ENCODE results near the gene TGFBR1. TPM values are rescaled to one million over a fixed set of nuclear protein-coding genes. Genes with fewer than 3 reads are reported as not detected.

TGFBR1 gene
- total and polyA plus RNA-seq, 2 donors (not counting 1 experiment from before 2014, with no cell fraction given): 78.5 to 79.1 TPM

DNA sequence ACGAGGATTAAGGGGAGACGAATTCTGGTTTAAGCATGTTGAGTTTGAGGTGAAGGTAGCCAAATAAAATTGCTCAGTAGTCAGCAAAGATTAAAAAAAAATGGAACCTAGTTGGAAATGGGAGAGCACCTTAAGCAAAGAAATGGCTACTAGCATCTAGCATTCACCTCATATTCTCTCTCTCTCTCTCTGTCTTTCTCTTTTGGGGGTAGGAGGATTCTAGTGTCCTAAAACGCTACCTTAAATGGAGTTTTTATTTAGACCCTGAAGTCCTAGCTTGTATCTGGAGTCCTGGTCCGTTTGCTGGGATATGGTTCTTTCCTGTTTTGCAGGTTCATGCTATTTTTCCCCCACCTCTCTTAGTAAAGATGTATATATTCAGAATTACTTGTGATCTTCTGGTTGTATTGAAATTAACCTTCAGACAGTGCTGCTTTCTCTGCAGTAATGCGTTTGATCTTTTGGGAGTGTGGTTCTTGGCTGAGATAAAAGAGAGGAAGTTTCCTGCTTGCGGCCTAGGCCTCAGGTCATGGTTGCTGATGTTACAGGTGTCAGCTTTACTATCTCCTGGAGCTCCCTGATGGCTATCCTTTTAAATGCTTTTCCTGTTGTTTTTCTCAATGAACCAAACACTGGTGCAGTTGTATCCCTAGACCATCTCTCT, 8.0 kb downstream of the TGFBR1 start:
- H3K4me2 ChIP-seq (ENCODE audit: extremely low read depth, insufficient read depth, low read length): no peak overlapping the region
- H3K9me3 ChIP-seq (ENCODE audit: control insufficient read depth, insufficient read depth, low read depth, low read length): no peaks in the 10 kb centered on the region
- H3K4me1 ChIP-seq (ENCODE audit: control insufficient read depth, extremely low read depth, insufficient read depth, low read length): no peaks in the 10 kb centered on the region
- no peak overlapping the region for H3K4me3 ChIP-seq (replicated peaks in 1 of 4; ENCODE audit: control extremely low read depth in 1 of 4, insufficient read depth in 1 of 4, low read depth in 3 of 4, low read length in 4 of 4)
- H3K36me3 ChIP-seq (ENCODE audit: control insufficient read depth, insufficient read depth, low read length): no peaks in the 10 kb centered on the region
- H3K79me2 ChIP-seq (ENCODE audit: control insufficient read depth, insufficient read depth, low read length): peaks cover 20% of the 10 kb centered on the region
- H3K27me3 ChIP-seq (ENCODE audit: control insufficient read depth, insufficient read depth, low read length): no peaks in the 10 kb centered on the region
- no peak overlapping the region for H3K27ac ChIP-seq (ENCODE audit: insufficient read depth, low read length)
- DNase-seq (ENCODE audit: low read depth in 2 of 2): no peak
- no peaks in the 10 kb centered on the region for H4K20me1 ChIP-seq (ENCODE audit: control insufficient read depth, extremely low read depth, insufficient read depth, low read length)
- TF ChIP-seq EZH2 (IDR thresholded peaks at IDR 0.05; ENCODE audit: low read length, missing control alignments): no peak
- no peak overlapping the region for H2AFZ ChIP-seq (ENCODE audit: low read length)
- H3K9ac ChIP-seq (ENCODE audit: insufficient read depth, low read length): no peak overlapping the region

DNA sequence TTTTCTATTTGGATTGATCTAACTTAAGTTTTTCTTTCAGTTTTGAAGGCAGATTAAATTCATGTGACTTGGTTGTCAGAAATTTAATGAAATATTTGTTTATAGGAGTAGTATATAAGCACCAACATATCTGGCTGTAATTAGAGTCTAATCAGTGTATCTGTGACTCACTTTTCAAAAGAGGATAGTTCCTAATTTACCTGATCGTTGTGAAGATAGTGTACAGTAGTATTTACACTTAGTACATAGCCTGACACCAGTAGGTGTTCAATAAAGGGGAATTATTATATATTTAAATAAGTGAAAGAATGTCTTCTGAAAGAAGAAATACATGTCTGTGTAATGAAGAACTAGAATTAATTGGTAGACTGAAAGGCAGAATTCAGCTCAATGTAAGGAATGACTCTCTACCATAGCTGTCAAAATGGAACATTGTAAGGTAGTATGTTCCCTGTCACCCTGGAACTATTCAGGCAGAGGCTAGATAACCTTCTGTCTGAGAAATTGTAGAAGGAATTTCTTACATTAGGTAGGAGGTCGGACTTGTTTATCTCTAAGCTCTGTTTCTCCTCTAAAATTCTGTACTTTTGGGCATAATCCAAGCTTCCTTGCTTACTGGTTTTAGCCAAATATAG, 8.6 kb downstream of the TGFBR1 start:
- DNase-seq (ENCODE audit: low read depth in 2 of 2): no peak
- Histone ChIP-seq H3K79me2 (ENCODE audit: control insufficient read depth, insufficient read depth, low read length) (peaks cover 15% of the 10 kb centered on the region), H3K4me3 (replicated peaks in 1 of 4; ENCODE audit: control extremely low read depth in 1 of 4, insufficient read depth in 1 of 4, low read depth in 3 of 4, low read length in 4 of 4) (no peak overlapping the region), H3K36me3 (ENCODE audit: control insufficient read depth, insufficient read depth, low read length) (no peaks in the 10 kb centered on the region), H3K4me2 (ENCODE audit: extremely low read depth, insufficient read depth, low read length) (no peak overlapping the region), H3K9me3 (ENCODE audit: control insufficient read depth, insufficient read depth, low read depth, low read length) (no peaks in the 10 kb centered on the region), H4K20me1 (ENCODE audit: control insufficient read depth, extremely low read depth, insufficient read depth, low read length) (no peaks in the 10 kb centered on the region), H3K4me1 (ENCODE audit: control insufficient read depth, extremely low read depth, insufficient read depth, low read length) (no peaks in the 10 kb centered on the region), H3K9ac (ENCODE audit: insufficient read depth, low read length) (no peak overlapping the region), H3K27me3 (ENCODE audit: control insufficient read depth, insufficient read depth, low read length) (no peaks in the 10 kb centered on the region), H3K27ac (ENCODE audit: insufficient read depth, low read length) (no peak overlapping the region), H2AFZ (ENCODE audit: low read length) (no peak overlapping the region)
- no peak for TF ChIP-seq EZH2 (IDR thresholded peaks at IDR 0.05; ENCODE audit: low read length, missing control alignments)
- TF ChIP-seq, protein P1, sequence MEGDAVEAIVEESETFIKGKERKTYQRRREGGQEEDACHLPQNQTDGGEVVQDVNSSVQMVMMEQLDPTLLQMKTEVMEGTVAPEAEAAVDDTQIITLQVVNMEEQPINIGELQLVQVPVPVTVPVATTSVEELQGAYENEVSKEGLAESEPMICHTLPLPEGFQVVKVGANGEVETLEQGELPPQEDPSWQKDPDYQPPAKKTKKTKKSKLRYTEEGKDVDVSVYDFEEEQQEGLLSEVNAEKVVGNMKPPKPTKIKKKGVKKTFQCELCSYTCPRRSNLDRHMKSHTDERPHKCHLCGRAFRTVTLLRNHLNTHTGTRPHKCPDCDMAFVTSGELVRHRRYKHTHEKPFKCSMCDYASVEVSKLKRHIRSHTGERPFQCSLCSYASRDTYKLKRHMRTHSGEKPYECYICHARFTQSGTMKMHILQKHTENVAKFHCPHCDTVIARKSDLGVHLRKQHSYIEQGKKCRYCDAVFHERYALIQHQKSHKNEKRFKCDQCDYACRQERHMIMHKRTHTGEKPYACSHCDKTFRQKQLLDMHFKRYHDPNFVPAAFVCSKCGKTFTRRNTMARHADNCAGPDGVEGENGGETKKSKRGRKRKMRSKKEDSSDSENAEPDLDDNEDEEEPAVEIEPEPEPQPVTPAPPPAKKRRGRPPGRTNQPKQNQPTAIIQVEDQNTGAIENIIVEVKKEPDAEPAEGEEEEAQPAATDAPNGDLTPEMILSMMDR (conservative IDR thresholded peaks at IDR 0.05 in 1 of 2, IDR thresholded peaks at IDR 0.05 in 1 of 2; ENCODE audit: low read depth in 1 of 2, low read length in 2 of 2): no peak

DNA sequence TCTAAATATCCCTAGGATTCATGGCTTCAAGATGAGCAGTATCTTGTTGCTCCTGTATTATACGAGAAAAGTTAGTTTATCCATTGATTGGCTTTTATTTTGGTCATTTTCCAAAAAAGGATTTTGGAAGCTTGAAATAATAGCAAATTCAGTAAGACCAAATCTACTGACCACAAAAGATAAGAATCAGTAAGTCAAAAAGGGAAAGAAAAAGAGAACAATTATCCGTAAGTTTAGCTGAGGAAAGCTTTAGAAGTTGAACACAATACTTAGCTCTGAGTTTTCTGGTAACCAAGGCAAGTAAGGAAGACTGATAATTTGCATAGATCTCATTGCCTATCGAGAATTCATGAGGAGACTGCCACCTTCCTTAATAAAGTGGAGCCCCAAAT, 9.1 kb downstream of the TGFBR1 start:
- Histone ChIP-seq H3K36me3 (ENCODE audit: control insufficient read depth, insufficient read depth, low read length) (no peaks in the 10 kb centered on the region), H3K9me3 (ENCODE audit: control insufficient read depth, insufficient read depth, low read depth, low read length) (no peaks in the 10 kb centered on the region), H2AFZ (ENCODE audit: low read length) (no peak overlapping the region), H4K20me1 (ENCODE audit: control insufficient read depth, extremely low read depth, insufficient read depth, low read length) (no peaks in the 10 kb centered on the region), H3K27ac (ENCODE audit: insufficient read depth, low read length) (no peak overlapping the region), H3K4me3 (replicated peaks in 1 of 4; ENCODE audit: control extremely low read depth in 1 of 4, insufficient read depth in 1 of 4, low read depth in 3 of 4, low read length in 4 of 4) (no peak overlapping the region), H3K9ac (ENCODE audit: insufficient read depth, low read length) (no peak overlapping the region), H3K4me1 (ENCODE audit: control insufficient read depth, extremely low read depth, insufficient read depth, low read length) (no peaks in the 10 kb centered on the region), H3K79me2 (ENCODE audit: control insufficient read depth, insufficient read depth, low read length) (peaks cover 16% of the 10 kb centered on the region), H3K4me2 (ENCODE audit: extremely low read depth, insufficient read depth, low read length) (no peak overlapping the region), H3K27me3 (ENCODE audit: control insufficient read depth, insufficient read depth, low read length) (no peaks in the 10 kb centered on the region)
- peak in 1 of 2 donors; percentile 53 for DNase-seq (ENCODE audit: low read depth in 2 of 2)
- no peak for TF ChIP-seq EZH2 (IDR thresholded peaks at IDR 0.05; ENCODE audit: low read length, missing control alignments)
- TF ChIP-seq, protein P1 (conservative IDR thresholded peaks at IDR 0.05 in 1 of 2, IDR thresholded peaks at IDR 0.05 in 1 of 2; ENCODE audit: low read depth in 1 of 2, low read length in 2 of 2): no peak
